Hematopoietic multipotent progenitor cell treated with erythropoietin and hydrocortisone succinate and interleukin-3 and kit ligand, for 6 days (in vitro differentiated cells): ENCODE data around the gene CDK12.
A peak's percentile ranks its signal among the peaks of the same experiment; 100 is the strongest.
"Not testable (repeated sequence)": the region's sequence is repeated elsewhere in the genome, so short reads cannot be mapped to it uniquely, and the experiment has no call there.

Experiments
- DNase-seq: peaks from one replicate; pipeline ENCODE4 v3.0.0-alpha.2; 2015

CDK12 gene

GRCh38 chr17:39461113-39461925 is at the start of gene CDK12:
CDK12 (plus strand) TSS chr17:39461486; CDS start chr17:39462072, 586 bp downstream.
- DNase-seq, result peak; percentile 100

DNA sequence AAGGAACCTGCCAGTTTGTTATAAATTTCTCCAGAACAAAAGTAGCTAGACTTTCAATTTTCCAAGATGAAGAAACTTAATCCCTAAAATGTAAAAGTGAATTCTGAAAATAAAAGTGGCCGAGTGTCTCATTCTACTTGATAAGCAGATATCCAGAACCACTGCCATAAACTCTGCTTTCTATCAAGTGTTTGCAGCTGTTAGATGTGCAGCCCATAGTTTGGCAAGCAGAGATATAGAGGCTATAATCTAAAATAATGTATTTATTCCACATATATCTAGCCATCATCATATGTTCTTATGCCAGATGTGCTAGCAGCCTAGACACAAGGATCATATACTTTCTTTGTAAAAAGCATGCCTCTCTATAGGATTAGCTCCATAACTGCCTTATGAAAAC is 45.1 kb upstream of the CDK12 start:
- peak; percentile 78 for DNase-seq

DNA sequence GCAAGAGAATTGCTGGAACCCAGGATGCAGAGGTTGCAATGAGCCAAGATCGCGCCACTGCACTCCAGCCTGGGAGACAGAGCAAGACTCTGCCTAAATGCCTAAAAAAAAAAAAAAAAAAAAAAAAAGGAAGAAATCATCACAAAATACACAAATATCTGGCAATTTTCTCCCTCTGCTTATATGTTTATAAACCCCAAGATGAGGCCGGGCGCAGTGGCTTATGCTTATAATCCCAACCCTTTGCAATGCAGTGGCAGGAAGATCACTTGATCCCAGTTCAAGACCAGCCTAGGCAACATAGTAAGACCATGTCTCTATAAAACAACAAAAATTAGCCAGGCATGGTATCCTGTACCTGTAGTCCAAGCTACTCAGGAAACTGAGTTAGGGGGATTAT is 31.7 kb upstream of the CDK12 start:
- DNase-seq, result no peak

DNA sequence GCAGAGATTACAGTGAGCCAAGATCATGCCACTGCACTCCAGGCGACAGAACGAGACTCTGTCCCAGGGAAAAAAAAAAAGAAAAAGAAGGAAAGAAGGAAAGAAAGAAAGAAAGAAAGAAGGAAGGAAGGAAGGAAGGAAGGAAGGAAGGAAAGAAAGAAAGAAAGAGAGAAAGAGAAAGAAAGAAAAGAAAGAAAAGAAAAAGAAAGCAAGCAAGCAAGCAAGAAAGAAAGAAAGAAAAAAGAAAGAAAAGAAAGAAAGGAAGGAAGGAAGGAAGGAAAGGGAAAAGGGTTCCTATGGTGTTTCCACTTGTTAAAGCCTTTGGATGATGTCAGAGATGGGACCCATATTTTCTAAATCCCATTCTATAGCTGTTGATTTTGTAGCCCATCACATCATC is 21.4 kb upstream of the CDK12 start:
- DNase-seq, result not testable (repeated sequence)

GRCh38 chr17:39443326-39443725 is 18.0 kb upstream of the CDK12 start:
- no peak for DNase-seq

- DNase-seq, result peak; percentile 61
Measured at GRCh38 chr17:39447561-39447960, 13.7 kb upstream of the CDK12 start.

DNA sequence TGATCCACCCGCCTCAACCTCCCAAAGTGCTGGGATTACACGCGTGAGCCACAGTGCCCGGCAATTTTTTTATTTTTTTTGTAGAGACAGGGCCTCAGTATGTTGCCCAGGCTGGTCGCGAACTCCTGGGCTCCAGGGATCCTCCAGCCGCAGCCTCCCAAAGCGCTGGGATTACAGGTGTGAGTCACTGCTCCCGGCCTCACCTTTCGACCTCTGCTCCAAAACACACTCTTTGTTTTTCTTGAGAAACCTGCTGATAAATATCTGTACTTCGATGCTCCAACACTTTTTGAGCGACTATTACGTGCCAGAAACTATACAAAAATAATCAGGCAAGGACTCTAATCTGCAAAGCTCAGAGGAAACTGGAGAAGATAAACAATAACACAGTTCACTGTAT is 11.2 kb upstream of the CDK12 start:
- DNase-seq, result no peak

DNA sequence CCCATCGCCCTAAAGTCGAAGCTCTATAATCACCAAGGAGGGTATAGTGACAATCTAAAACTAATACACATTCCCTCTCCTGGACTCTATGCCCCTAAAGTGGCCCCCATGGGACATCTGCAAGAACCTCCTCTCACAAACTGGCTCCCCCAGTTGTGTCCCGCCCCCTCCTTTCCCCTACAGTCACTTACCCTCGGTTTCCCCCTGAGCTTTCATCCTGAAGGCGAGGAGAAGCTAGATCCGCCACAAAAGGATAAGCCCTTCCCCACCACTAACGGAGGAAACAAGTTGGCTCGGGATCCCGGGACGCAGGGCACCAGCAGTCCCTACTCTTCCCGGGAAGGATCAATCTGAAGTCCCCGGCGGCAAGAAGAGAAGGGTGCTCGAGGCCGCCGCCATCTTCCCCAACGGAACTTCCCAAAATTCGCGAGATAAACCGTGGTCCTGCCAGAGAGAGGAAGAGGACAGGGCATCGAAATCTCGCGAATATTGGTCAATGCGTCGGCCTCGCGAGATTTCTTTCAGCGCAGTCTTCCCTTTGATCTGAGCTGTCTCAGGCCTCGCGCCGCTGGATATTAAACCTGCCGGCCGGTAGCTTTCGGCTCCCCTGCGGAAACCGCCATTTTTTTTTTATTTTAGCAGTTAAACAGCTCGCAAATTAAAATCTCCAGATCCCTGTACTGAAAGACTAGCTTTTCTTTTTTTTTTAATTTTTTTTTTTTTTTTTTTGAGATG is 10.3 kb upstream of the CDK12 start, which contains the start of gene MED1:
Gene MED1, minus strand, starts transcription at position 417 of the 735 bp plus-strand sequence. Its CDS starts 201 bp downstream, at position 216.
- DNase-seq, result peak; percentile 100

DNA sequence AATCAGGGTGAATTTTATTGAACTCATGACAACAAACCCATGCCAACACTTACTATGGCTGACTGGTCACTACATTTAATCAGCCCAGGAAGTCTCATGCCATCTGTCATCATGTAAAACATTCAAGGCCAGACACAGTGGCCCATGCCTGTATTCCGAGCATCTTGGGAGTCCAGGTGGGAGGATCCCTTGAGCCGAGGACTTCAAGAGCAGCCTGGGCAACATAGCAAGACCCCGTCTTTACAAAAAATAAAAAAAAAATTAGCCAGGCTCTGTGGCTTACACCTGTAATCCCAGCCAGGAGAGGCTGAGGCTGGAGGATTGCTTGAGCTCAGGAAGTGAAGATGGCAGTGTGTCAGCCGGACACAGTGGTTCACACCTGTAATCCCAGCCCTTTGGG is 5.4 kb upstream of the CDK12 start:
- no peak for DNase-seq

- DNase-seq, result no peak
Measured at GRCh38 chr17:39461926-39462569, 762 bp downstream of the CDK12 start.

GRCh38 chr17:39462631-39463375 is 1.5 kb downstream of the CDK12 start:
- peak; percentile 41 for DNase-seq

- not testable (repeated sequence) for DNase-seq
Measured at GRCh38 chr17:39464639-39465181, 3.4 kb downstream of the CDK12 start.

DNA sequence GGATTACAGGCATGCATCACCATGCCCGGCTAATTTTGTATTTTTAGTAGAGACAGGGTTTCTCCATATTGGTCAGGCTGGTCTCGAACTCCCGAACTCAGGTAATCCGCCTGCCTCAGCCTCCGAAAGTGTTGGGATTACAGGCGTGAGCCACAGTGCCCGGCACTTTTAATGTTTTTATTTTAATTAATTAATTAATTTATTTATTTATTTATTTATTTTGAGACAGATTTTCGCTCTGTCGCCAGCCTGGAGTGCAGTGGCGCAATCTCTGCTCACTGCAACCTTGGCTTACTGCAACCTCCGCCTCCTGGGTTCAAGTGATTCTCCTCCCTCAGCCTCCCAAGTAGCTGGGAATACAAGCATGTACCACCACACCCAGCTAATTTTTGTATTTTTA is 7.3 kb downstream of the CDK12 start:
- DNase-seq, result not testable (repeated sequence)

GRCh38 chr17:39473310-39473709 is 12.0 kb downstream of the CDK12 start:
- no peak for DNase-seq

- not testable (repeated sequence) for DNase-seq
Measured at GRCh38 chr17:39479631-39480030, 18.3 kb downstream of the CDK12 start.

GRCh38 chr17:39483506-39483905 is 22.2 kb downstream of the CDK12 start:
- no peak for DNase-seq

GRCh38 chr17:39484178-39484577 is 22.9 kb downstream of the CDK12 start:
- peak; percentile 17 for DNase-seq

- DNase-seq, result peak; percentile 13
Measured at GRCh38 chr17:39485555-39485954, 24.3 kb downstream of the CDK12 start.

GRCh38 chr17:39486242-39486641 is 25.0 kb downstream of the CDK12 start:
- no peak for DNase-seq

DNA sequence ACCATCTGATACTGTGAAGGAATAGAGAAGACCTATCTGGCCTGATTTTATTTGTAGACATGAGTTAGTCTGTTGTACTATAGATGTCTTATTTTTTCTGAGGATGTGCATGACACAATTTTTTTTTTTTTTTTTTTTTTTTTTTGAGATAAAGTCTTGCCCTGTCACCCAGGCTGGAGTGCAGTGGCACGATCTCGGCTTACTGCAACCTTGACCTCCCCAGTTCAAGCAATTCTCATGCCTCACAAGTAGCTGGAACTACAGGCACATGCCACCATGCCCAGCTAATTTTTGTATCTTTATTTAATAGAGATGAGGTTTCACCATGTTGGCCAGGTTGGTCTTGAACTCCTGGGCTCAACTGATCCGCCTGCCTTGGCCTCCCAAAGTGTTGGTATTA is 26.2 kb downstream of the CDK12 start:
- not testable (repeated sequence) for DNase-seq

DNA sequence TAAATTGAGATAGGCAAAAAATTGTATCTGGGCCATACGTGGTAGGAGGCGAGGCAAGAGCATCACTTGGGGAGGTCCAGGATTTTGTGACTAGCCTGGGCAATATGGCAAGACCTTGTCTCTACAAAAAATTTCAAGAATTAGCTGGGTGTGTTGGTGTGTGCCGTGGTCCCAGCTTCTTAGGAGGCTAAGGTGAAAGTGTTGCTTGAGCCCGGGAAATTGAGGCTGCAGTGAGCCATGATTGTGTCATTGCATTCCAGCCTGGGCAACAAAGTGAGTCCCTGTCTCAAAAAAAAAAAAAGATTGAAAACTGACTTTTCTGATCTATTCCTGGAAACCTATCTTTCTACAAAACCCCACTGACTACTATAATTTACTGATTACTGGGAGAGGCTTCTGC is 26.7 kb downstream of the CDK12 start:
- DNase-seq, result no peak

DNA sequence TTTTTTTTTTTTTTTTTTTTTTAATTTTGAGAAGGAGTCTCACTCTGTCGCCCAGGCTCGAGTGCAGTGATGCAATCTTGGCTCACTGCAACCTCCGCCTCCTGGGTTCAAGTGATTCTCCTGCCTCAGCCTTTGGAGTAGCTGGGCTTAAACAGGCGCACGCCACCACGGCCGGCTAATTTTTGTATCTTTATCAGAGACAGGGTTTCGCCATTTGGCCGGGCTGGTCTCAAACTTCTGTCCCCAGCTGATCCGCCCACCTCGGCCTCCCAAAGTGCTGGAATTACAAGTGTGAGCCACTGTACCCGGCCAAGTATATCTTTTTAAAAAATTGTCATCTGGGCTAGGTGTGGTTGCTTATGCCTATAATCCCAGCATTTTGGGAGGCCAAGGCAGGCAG is 35.6 kb downstream of the CDK12 start:
- not testable (repeated sequence) for DNase-seq
